ENCODE results near the gene RPLP2. TPM values are rescaled to one million over a fixed set of nuclear protein-coding genes. Genes with fewer than 3 reads are reported as not detected.

RPLP2 gene
- total and polyA plus RNA-seq, 4 donors: 441 to 2,648 (median 1,513) TPM

DNA sequence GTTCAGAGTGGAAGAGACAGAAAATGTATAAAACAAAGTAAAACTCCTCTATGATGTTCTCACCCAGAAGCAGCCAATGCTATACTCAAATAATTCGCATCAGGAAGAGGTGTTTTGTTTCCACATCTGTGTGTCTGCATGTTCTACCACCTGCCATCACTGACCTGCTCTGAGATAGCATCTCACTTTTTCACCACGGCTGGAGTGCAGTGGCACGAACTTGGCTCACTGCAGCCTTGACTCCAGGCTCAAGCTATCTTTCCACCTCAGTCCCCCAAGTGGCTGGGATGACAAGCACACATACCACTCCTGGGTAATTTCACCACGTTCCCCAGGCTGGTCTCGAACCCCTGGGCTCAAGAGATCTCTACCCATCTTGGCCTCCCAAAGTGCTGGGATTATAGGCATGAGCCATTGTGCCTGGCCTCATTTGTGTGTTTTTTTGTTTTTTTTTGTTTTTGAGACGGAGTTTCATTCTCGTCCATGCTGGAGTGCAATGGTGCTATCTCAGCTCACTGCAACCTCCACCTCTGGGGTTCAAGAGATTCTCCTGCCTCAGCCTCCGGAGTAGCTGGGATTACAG, 48.1 kb upstream of the RPLP2 start:
- Histone ChIP-seq H3K36me3 (ENCODE audit: control insufficient read depth in 4 of 4, insufficient read depth in 4 of 4, low read length in 4 of 4) (peaks cover 21 to 66% (median 44%) of the 10 kb centered on the region in 4 donors), H3K27me3 (ENCODE audit: control insufficient read depth in 3 of 3, insufficient read depth in 3 of 3, low read length in 2 of 3) (no peaks in the 10 kb centered on the region), H3K9ac (ENCODE audit: insufficient read depth in 1 of 2, low read length in 2 of 2) (no peak overlapping the region), H3K4me1 (ENCODE audit: control insufficient read depth in 5 of 5, insufficient read depth in 5 of 5, low read length in 5 of 5) (no peaks in the 10 kb centered on the region), H3K9me3 (ENCODE audit: control insufficient read depth in 4 of 4, insufficient read depth in 3 of 4, low read length in 3 of 4) (no peaks in the 10 kb centered on the region), H3K27ac (ENCODE audit: low read depth in 1 of 2, low read length in 1 of 2) (no peak overlapping the region), H3K4me3 (no peak overlapping the region)
- ATAC-seq (ENCODE audit: insufficient read depth, low FRiP score) (no peak), DNase-seq (no peak)
- WGBS, 2 donors: 93 to 94% methylated on average over 8 of the region's 8 CpGs
- no peak for TF ChIP-seq CTCF (IDR thresholded peaks at IDR 0.05; ENCODE audit: control extremely low read depth, extremely low read depth)

- Histone ChIP-seq H3K27me3 (ENCODE audit: control insufficient read depth in 3 of 3, insufficient read depth in 3 of 3, low read length in 2 of 3) (no peaks in the 10 kb centered on the region), H3K27ac (ENCODE audit: low read depth in 1 of 2, low read length in 1 of 2) (peak overlapping the region in 1 of 2 donors; percentile 50), H3K9me3 (ENCODE audit: control insufficient read depth in 4 of 4, insufficient read depth in 3 of 4, low read length in 3 of 4) (no peaks in the 10 kb centered on the region), H3K4me3 (no peak overlapping the region), H3K4me1 (ENCODE audit: control insufficient read depth in 5 of 5, insufficient read depth in 5 of 5, low read length in 5 of 5) (no peaks in the 10 kb centered on the region), H3K36me3 (ENCODE audit: control insufficient read depth in 4 of 4, insufficient read depth in 4 of 4, low read length in 4 of 4) (peaks cover 21 to 65% (median 43%) of the 10 kb centered on the region in 4 donors), H3K9ac (ENCODE audit: insufficient read depth in 1 of 2, low read length in 2 of 2) (no peak overlapping the region)
- ATAC-seq (ENCODE audit: insufficient read depth, low FRiP score) (peak; percentile 64), DNase-seq (no peak)
- WGBS, 2 donors: 49 to 51% methylated on average over 10 of the region's 10 CpGs
- no peak for TF ChIP-seq CTCF (IDR thresholded peaks at IDR 0.05; ENCODE audit: control extremely low read depth, extremely low read depth)
These were observed 47.2 kb upstream of the RPLP2 start for GRCh38 chr11:762421-763072.

- no peak overlapping the region for H3K4me3 ChIP-seq
- no peaks in the 10 kb centered on the region for H3K27me3 ChIP-seq (ENCODE audit: control insufficient read depth in 3 of 3, insufficient read depth in 3 of 3, low read length in 2 of 3)
- H3K36me3 ChIP-seq (ENCODE audit: control insufficient read depth in 4 of 4, insufficient read depth in 4 of 4, low read length in 4 of 4): peaks cover 21 to 65% (median 41%) of the 10 kb centered on the region in 4 donors
- H3K27ac ChIP-seq (ENCODE audit: low read depth in 1 of 2, low read length in 1 of 2): peak overlapping the region in 1 of 2 donors; percentile 50
- DNase-seq (no peak), ATAC-seq (ENCODE audit: insufficient read depth, low FRiP score) (peak; percentile 54)
- no peaks in the 10 kb centered on the region for H3K4me1 ChIP-seq (ENCODE audit: control insufficient read depth in 5 of 5, insufficient read depth in 5 of 5, low read length in 5 of 5)
- 76 to 88% methylated on average over 15 to 24 of the region's 24 CpGs for WGBS, 2 donors
- no peak for TF ChIP-seq CTCF (IDR thresholded peaks at IDR 0.05; ENCODE audit: control extremely low read depth, extremely low read depth)
- no peak overlapping the region for H3K9ac ChIP-seq (ENCODE audit: insufficient read depth in 1 of 2, low read length in 2 of 2)
- no peaks in the 10 kb centered on the region for H3K9me3 ChIP-seq (ENCODE audit: control insufficient read depth in 4 of 4, insufficient read depth in 3 of 4, low read length in 3 of 4)
These were observed 46.7 kb upstream of the RPLP2 start for GRCh38 chr11:763073-763463.

Data from lung (tissue), 12 donors.